Mucosa of descending colon (tissue), 3 donors: ENCODE measurements around the gene AP3M1. TPM values are rescaled to one million over a fixed set of nuclear protein-coding genes. Genes with fewer than 3 reads are reported as not detected.

Experiments
- ATAC-seq: fragments of 200-7000 bp; cut with Tn5 transposase; one replicate; pipeline ENCODE4 v1.9.1; 2020; ENCODE audit warnings: mild to moderate bottlenecking, moderate library complexity
- DNase-seq, 3 donors: peaks; one replicate each; pipeline ENCODE4 v3.0.0-alpha.2; 2020
- H3K36me3 ChIP-seq: fragments of 200-600 bp; one replicate; pipeline ENCODE4 v1.8.0; 2021; ENCODE audit warnings: low read depth, mild to moderate bottlenecking
- H3K4me1 ChIP-seq: fragments of 200-600 bp; one replicate; pipeline ENCODE4 v1.8.0; 2021; ENCODE audit warnings: low read depth, mild to moderate bottlenecking
- H3K4me3 ChIP-seq: fragments of 200-600 bp; one replicate; pipeline ENCODE4 v1.8.0; 2021; ENCODE audit warnings: mild to moderate bottlenecking
- H3K9me3 ChIP-seq: fragments of 200-600 bp; one replicate; pipeline ENCODE4 v1.8.0; 2021; ENCODE audit warnings: mild to moderate bottlenecking
- intact Hi-C, 2 donors: fragments of 100-400 bp; cut with DNase I in 1 of 2; cut with micrococcal nuclease in 1 of 2; formaldehyde crosslinking; loops; one replicate each; pipeline versions ENCODE4 v1.11.0 to v1.11.1; 2022; cut with DNase I, micrococcal nuclease
- total RNA-seq, 3 donors: library from RNA; stranded (reverse); fragmentation: NEBNext Ultra II Directional in 2 of 3; extraction: Animal tissue kit (Norgen Biotek cat#: 25700) in 2 of 3; gene quantifications; one replicate each; pipeline versions ENCODE4 v1.2.1 to v1.2.4, GENCODE V29; 2021 to 2023
- TF ChIP-seq, protein P1 (sequence below): fragments of 200-600 bp; IDR thresholded peaks from one replicate; pipeline ENCODE4 v1.8.0; 2022; ENCODE audit warnings: antibody characterized with exemption, mild to moderate bottlenecking
- donor health status: DM: no; HTN: no; CAD: no; lungs with moderate emphysema.
- donor health status: DM: no; HTN: no; CAD: no.
- donor health status: DM: no; HTN: yes; CAD: no.

Gene AP3M1
- total RNA-seq, 3 donors from 2014 or later, result 25.3 to 36.9 (median 33.7) TPM

DNA sequence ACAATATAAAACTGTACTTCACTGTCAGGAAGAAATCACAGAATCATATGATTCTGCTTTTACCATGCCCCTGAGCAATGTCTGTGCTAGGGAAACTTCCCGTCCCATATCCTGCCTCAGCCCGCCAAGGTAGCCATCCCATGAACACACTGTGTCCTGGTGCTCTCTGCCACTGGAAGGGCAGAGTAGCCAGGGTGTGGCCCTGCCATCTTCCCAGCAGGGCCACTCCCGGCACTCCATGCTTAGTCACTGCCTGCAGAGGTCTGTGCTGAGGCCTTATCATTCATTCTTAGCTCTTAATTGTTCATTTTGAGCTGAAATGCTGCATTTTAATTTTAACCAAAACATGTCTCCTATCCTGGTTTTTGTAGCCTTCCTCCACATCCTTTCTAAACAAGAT is 31.8 kb downstream of the AP3M1 start:
- Histone ChIP-seq H3K36me3 (peaks cover 14% of the 10 kb centered on the region), H3K9me3 (no peaks in the 10 kb centered on the region), H3K4me1 (no peaks in the 10 kb centered on the region), H3K4me3 (no peak overlapping the region)
- TF ChIP-seq, protein P1, sequence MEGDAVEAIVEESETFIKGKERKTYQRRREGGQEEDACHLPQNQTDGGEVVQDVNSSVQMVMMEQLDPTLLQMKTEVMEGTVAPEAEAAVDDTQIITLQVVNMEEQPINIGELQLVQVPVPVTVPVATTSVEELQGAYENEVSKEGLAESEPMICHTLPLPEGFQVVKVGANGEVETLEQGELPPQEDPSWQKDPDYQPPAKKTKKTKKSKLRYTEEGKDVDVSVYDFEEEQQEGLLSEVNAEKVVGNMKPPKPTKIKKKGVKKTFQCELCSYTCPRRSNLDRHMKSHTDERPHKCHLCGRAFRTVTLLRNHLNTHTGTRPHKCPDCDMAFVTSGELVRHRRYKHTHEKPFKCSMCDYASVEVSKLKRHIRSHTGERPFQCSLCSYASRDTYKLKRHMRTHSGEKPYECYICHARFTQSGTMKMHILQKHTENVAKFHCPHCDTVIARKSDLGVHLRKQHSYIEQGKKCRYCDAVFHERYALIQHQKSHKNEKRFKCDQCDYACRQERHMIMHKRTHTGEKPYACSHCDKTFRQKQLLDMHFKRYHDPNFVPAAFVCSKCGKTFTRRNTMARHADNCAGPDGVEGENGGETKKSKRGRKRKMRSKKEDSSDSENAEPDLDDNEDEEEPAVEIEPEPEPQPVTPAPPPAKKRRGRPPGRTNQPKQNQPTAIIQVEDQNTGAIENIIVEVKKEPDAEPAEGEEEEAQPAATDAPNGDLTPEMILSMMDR, result no peak
- peak in 1 of 3 donors; percentile 8 for DNase-seq
- intact Hi-C loops, result no loop called here
- peak; percentile 96 for ATAC-seq

DNA sequence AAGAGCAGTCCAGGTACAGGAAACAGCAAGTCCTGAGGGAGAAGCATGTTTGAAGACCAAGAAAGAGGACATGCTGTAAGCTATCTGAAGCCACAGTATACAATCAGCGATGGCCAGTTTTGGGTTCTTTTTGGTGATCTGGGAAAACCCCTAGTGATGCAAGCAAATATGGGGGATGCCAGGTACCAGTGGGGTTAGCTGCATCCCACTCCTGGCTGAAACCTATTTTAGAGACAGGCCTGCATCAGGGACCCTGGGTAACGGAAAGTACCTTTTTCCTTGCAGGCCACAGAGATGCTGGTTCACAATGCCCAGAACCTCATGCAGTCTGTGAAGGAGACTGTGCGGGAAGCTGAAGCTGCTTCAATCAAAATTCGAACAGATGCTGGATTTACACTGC is 32.9 kb downstream of the AP3M1 start:
- intact Hi-C loops, result no loop called here
- DNase-seq, result no peak
- ATAC-seq, result no peak

DNA sequence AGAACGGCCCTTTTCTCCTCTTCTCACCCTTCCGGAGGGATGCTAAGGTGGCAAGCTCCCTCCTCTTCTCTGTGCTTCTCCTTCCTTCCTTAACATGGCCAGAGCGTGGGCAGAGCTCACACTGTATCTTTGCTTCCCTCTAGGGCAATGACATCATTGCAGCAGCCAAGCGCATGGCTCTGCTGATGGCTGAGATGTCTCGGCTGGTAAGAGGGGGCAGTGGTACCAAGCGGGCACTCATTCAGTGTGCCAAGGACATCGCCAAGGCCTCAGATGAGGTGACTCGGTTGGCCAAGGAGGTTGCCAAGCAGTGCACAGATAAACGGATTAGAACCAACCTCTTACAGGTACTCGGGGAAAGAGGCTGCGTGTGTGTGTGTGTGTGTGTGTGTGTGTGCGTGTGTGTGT is 36.6 kb downstream of the AP3M1 start:
- intact Hi-C loops, result no loop called here
- H3K4me1 ChIP-seq, result no peaks in the 10 kb centered on the region
- peaks cover 19% of the 10 kb centered on the region for H3K36me3 ChIP-seq
- H3K9me3 ChIP-seq, result no peaks in the 10 kb centered on the region
- TF ChIP-seq, protein P1, result no peak
- H3K4me3 ChIP-seq, result no peak overlapping the region
- ATAC-seq (no peak), DNase-seq (no peak)

More for the DNA sequence above, 32.9 kb downstream of the AP3M1 start:
- H3K9me3 ChIP-seq, result no peaks in the 10 kb centered on the region
- no peak overlapping the region for H3K4me3 ChIP-seq
- no peaks in the 10 kb centered on the region for H3K4me1 ChIP-seq
- H3K36me3 ChIP-seq, result peaks cover 14% of the 10 kb centered on the region
- TF ChIP-seq, protein P1, result no peak

DNA sequence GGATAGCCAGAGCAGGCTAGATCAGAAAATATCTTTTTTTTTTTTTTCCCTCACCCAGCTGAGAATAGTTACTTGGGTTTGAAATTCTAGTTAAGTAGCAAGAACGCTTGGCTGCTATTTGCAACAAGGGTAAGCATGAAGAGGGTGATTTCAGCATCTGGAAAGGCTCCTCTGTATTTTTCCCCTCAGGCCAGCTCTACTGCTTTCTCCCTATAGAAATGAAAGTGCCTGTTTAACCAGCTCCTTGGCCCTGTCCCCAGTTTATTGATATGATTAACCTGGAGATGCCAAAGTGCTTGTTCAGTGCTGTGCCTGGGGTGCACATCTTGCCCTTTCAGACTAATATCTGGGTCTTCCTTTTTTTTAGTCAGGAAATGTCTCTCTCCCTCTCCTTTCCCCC is 37.1 kb downstream of the AP3M1 start:
- Histone ChIP-seq H3K36me3 (peaks cover 19% of the 10 kb centered on the region), H3K9me3 (no peaks in the 10 kb centered on the region), H3K4me3 (no peak overlapping the region), H3K4me1 (no peaks in the 10 kb centered on the region)
- intact Hi-C loops, result no loop called here
- no peak for ATAC-seq
- TF ChIP-seq, protein P1, result no peak
- no peak for DNase-seq

DNA sequence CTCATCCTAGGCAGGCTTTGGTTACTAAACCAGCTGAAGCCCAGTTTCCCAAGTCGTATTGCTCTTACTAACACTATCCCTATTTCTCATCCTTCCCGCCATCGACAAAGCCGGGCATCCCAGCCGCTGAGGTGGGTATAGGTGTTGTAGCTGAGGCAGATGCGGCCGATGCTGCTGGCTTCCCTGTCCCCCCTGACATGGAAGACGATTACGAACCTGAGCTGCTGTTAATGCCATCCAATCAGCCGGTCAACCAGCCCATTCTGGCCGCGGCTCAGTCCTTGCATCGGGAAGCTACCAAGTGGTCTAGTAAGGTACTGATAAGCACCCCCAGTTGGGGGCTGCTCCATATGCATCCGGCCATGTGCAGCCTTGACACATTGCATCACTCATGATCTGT is 38.8 kb downstream of the AP3M1 start:
- Histone ChIP-seq H3K36me3 (peaks cover 15% of the 10 kb centered on the region), H3K9me3 (no peaks in the 10 kb centered on the region), H3K4me1 (no peaks in the 10 kb centered on the region), H3K4me3 (no peak overlapping the region)
- ATAC-seq, result no peak
- TF ChIP-seq, protein P1, result no peak
- DNase-seq, result no peak
- intact Hi-C loops, result no loop called here

DNA sequence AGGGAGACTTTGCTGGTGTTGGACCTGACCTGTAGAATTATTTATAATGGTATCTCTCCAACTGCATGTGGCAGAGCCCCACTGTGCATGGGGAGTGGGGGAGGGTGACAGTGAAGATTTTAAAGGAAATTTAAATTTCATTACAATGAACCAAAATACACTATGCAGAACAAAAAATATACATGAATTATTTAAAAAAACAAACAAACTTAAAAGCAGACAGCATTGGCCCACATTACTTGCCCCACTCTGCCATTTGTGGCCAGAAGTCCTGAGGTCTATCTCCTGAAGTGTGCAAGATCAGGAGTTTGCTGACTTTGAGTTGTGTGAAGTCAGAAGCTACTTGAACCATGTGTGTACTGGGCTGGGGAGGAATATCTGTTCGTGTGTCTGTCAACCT is 40.5 kb downstream of the AP3M1 start:
- no peak for DNase-seq
- Histone ChIP-seq H3K36me3 (peaks cover 16% of the 10 kb centered on the region), H3K9me3 (no peaks in the 10 kb centered on the region), H3K4me3 (no peak overlapping the region), H3K4me1 (no peaks in the 10 kb centered on the region)
- ATAC-seq, result no peak
- intact Hi-C loops, result no loop called here
- TF ChIP-seq, protein P1, result no peak
